NK-92 treated with Interleukin-12 subunit alpha and Interleukin-12 subunit beta, amount 100 ng/mL, for 24 hours (cell line): Measurements from ENCODE around the gene ORMDL1.

Source experiments
- DNase-seq: peaks from one replicate; lab custom pipeline; 2025; lab: John Stamatoyannopoulos, UW

ORMDL1 gene

GRCh38 chr2:189783927-189784867 is at the start of gene ORMDL1, which contains the start of gene PMS1:
ORMDL1 (minus strand) TSS chr2:189784339; CDS start chr2:189782595, 1,744 bp downstream.
PMS1 (plus strand) TSS chr2:189784450; CDS start chr2:189791810, 7,360 bp downstream.
- DNase-seq: peak; percentile 93

- no peak for DNase-seq
Observed at GRCh38 chr2:189830510-189830909, 46.4 kb upstream of the ORMDL1 start.

GRCh38 chr2:189829102-189829833 is 45.1 kb upstream of the ORMDL1 start:
- DNase-seq: no peak

GRCh38 chr2:189826039-189826438 is 41.9 kb upstream of the ORMDL1 start:
- DNase-seq: no peak

GRCh38 chr2:189824694-189825396 is 40.7 kb upstream of the ORMDL1 start:
- DNase-seq: no peak

GRCh38 chr2:189821953-189822748 is 38.0 kb upstream of the ORMDL1 start:
- no peak for DNase-seq

GRCh38 chr2:189819297-189819704 is 35.2 kb upstream of the ORMDL1 start:
- no peak for DNase-seq

- DNase-seq: no peak
Observed at GRCh38 chr2:189818249-189819038, 34.3 kb upstream of the ORMDL1 start.

- no peak for DNase-seq
Observed at GRCh38 chr2:189803431-189803830, 19.3 kb upstream of the ORMDL1 start.

- DNase-seq: no peak
Observed at GRCh38 chr2:189802396-189802912, 18.3 kb upstream of the ORMDL1 start.

- peak; percentile 25 for DNase-seq
Observed at GRCh38 chr2:189799531-189799930, 15.4 kb upstream of the ORMDL1 start.

GRCh38 chr2:189799030-189799331 is 14.8 kb upstream of the ORMDL1 start:
- DNase-seq: no peak

- DNase-seq: no peak
Observed at GRCh38 chr2:189798312-189799029, 14.3 kb upstream of the ORMDL1 start.

GRCh38 chr2:189797902-189798301 is 13.8 kb upstream of the ORMDL1 start:
- DNase-seq: no peak

GRCh38 chr2:189794310-189794709 is 10.2 kb upstream of the ORMDL1 start:
- no peak for DNase-seq

- no peak for DNase-seq
Observed at GRCh38 chr2:189791338-189792042, 7.4 kb upstream of the ORMDL1 start.

- DNase-seq: no peak
Observed at GRCh38 chr2:189783451-189783926, 650 bp downstream of the ORMDL1 start.

- no peak for DNase-seq
Observed at GRCh38 chr2:189782221-189782671, 1.9 kb downstream of the ORMDL1 start.

GRCh38 chr2:189772212-189772611 is 11.9 kb downstream of the ORMDL1 start:
- DNase-seq: no peak
